Mesothelial cell of epicardium (in vitro differentiated cells): ENCODE data around the gene ROR2. TPM values are rescaled to one million over a fixed set of nuclear protein-coding genes. Genes with fewer than 3 reads are reported as not detected.

ENCODE experiments used
- DNase-seq, 2 experiments: peaks; one replicate each; pipeline ENCODE4 v3.0.0; 2021; ENCODE audit warnings: low spot score in 2 of 2; ENCODE audit not compliant: unreplicated experiment in 2 of 2
- H3K27ac Mint-ChIP-seq: 2 replicates; pipeline ENCODE4 v1.8.0; 2021; ENCODE audit warnings: mixed read lengths
- H3K27me3 Mint-ChIP-seq: 2 replicates; pipeline ENCODE4 v1.8.0; 2021; ENCODE audit warnings: low read depth, mixed read lengths
- H3K36me3 Mint-ChIP-seq: 2 replicates; pipeline ENCODE4 v1.8.0; 2021; ENCODE audit warnings: mixed read lengths
- H3K4me1 Mint-ChIP-seq: 2 replicates; pipeline ENCODE4 v1.8.0; 2021; ENCODE audit warnings: mixed read lengths
- H3K4me3 Mint-ChIP-seq: 2 replicates; pipeline ENCODE4 v1.8.0; 2021; ENCODE audit warnings: mild to moderate bottlenecking, moderate library complexity, mixed read lengths
- H3K9me3 Mint-ChIP-seq: 2 replicates; pipeline ENCODE4 v1.8.0; 2021; ENCODE audit warnings: mixed read lengths
- total RNA-seq: library from RNA; stranded (reverse); gene quantifications from 3 replicates; pipeline ENCODE4 v1.2.1, GENCODE V29; 2021
- TF ChIP-seq, protein P1 (sequence below): fragments of 200-600 bp; sonication (generic); IDR thresholded peaks from one replicate; pipeline ENCODE4 v1.5.0; 2021; ENCODE audit warnings: antibody characterized with exemption; ENCODE audit not compliant: unreplicated experiment

The ROR2 gene
- total RNA-seq, 1 donor from 2014 or later, result 41.0 TPM

DNA sequence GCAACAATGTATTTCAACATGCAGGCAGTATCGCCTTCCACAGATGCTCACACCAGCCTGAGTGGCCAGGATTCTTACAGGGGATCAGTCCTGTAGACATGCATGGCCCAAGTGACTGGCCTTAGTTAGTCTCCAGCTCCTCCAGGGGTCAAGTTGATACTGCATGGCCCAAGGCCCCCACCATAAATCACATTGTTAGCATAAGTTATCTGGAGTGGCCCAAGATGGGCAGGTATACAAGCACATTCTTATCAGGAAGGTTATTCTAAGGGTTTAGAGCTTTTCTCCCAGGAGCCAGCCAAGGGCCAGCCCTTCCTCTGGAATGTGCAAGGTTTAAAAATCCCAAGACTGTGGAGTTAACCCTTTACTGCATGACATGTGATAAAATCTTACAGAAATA is 295.5 kb downstream of the ROR2 start:
- TF ChIP-seq, protein P1, sequence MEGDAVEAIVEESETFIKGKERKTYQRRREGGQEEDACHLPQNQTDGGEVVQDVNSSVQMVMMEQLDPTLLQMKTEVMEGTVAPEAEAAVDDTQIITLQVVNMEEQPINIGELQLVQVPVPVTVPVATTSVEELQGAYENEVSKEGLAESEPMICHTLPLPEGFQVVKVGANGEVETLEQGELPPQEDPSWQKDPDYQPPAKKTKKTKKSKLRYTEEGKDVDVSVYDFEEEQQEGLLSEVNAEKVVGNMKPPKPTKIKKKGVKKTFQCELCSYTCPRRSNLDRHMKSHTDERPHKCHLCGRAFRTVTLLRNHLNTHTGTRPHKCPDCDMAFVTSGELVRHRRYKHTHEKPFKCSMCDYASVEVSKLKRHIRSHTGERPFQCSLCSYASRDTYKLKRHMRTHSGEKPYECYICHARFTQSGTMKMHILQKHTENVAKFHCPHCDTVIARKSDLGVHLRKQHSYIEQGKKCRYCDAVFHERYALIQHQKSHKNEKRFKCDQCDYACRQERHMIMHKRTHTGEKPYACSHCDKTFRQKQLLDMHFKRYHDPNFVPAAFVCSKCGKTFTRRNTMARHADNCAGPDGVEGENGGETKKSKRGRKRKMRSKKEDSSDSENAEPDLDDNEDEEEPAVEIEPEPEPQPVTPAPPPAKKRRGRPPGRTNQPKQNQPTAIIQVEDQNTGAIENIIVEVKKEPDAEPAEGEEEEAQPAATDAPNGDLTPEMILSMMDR, result no peak
- Mint-ChIP-seq H3K36me3 (no peaks in the 10 kb centered on the region), H3K9me3 (no peaks in the 10 kb centered on the region), H3K4me1 (peaks cover 12% of the 10 kb centered on the region), H3K27me3 (no peaks in the 10 kb centered on the region), H3K4me3 (no peak overlapping the region), H3K27ac (no peak overlapping the region)
- no peak for DNase-seq

DNA sequence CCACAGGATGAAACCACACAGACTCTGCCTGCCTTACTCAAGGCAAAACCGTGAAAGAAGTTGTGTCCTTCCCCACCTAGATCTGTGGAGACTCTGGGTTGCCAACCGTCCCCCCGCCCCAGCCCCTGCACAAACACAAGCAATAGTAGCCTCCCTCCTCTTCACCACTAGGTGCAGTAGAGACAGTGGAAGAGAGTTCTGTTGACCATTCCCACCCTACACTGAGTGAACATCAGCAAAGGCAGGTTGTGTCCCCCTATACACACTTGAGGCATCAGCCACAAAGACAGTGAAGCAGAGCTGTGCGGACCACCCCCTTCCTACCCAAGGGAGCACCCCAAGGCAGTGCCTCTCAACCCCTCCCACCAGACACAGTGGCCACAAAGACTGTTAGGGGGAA is 302.7 kb downstream of the ROR2 start:
- peaks cover 3% of the 10 kb centered on the region for H3K4me1 Mint-ChIP-seq

DNA sequence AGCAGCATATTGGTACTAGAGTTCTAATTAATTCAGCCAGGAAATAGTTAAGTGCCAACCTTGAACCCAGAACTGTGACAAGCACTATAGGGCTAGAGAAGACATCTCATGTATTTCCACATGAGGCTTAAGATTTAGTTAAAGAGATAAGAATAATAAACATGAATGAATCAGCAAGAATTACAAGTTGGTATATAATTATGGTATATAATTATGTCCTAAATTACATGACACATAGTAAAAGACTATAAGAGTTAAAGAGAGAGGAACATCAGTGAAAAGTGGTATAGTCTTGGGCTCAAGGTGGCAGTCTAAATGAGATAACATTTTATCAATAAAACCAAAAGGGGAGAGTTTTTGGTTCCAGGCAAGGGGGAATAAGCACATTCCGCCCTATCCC is 303.3 kb downstream of the ROR2 start:
- DNase-seq, result no peak
- no peak overlapping the region for H3K27ac Mint-ChIP-seq
- no peaks in the 10 kb centered on the region for H3K36me3 Mint-ChIP-seq
- TF ChIP-seq, protein P1, result no peak
- peaks cover 3% of the 10 kb centered on the region for H3K4me1 Mint-ChIP-seq
- H3K9me3 Mint-ChIP-seq, result peaks cover 2% of the 10 kb centered on the region
- H3K27me3 Mint-ChIP-seq, result peaks cover 2% of the 10 kb centered on the region
- no peak overlapping the region for H3K4me3 Mint-ChIP-seq

More for the DNA sequence above, 302.7 kb downstream of the ROR2 start:
- Mint-ChIP-seq H3K27ac (no peak overlapping the region), H3K36me3 (no peaks in the 10 kb centered on the region), H3K9me3 (no peaks in the 10 kb centered on the region), H3K27me3 (peaks cover 2% of the 10 kb centered on the region), H3K4me3 (no peak overlapping the region)
- no peak for DNase-seq
- TF ChIP-seq, protein P1, result no peak

DNA sequence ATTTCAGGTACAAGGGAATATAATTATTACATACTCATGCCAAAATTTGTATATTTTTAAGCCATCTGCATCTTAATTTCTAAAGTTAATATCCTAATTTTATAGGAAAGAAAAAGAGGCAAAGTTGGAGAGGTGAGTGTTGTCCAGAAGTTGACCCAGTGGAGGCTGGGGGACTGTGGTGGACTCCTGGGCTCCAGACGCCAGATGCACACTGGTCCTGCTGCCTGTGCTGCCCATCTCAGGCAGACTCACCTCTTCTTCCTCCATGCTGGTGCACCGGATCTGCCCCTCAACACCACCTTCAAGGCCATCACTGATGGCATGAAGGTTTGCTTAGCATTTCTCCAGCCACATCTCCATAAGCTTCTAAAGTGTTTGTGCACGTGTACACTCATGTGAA is 305.6 kb downstream of the ROR2 start:
- Mint-ChIP-seq H3K4me3 (no peak overlapping the region), H3K9me3 (peaks cover 20% of the 10 kb centered on the region), H3K4me1 (peaks cover 3% of the 10 kb centered on the region), H3K27ac (no peak overlapping the region), H3K36me3 (no peaks in the 10 kb centered on the region), H3K27me3 (peaks cover 2% of the 10 kb centered on the region)
- TF ChIP-seq, protein P1, result no peak
- no peak for DNase-seq

DNA sequence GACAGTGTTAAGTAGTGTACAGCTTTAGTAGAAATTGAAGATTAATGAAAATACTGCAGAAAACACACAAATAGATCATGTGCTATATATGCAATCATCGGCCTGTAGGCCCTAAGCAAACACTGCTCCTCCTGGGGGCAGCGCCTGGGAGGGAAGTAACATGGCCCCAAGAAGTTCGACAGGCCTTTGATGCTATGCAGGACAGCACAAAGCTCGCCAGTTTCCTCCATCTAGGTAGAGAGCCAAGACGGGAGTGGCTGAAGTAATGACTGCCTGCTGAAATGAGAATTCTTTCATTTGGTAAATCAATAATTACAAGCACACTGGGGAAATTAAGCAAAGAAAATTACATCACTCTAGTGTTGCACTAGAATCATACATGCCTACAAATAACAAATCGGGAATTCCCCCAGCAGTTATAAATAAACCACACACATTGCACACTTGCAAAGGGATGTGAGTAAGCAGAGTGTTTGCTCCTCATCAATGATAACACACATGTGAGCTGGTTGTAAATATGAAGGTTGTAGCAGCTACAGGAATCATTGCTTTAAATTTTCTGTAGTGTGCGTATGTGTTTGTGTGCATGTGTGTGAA is 306.4 kb downstream of the ROR2 start:
- no peak overlapping the region for H3K27ac Mint-ChIP-seq
- H3K4me3 Mint-ChIP-seq, result no peak overlapping the region
- H3K27me3 Mint-ChIP-seq, result peaks cover 2% of the 10 kb centered on the region
- H3K36me3 Mint-ChIP-seq, result no peaks in the 10 kb centered on the region
- TF ChIP-seq, protein P1, result no peak
- no peak for DNase-seq
- peaks cover 3% of the 10 kb centered on the region for H3K4me1 Mint-ChIP-seq
- peaks cover 21% of the 10 kb centered on the region for H3K9me3 Mint-ChIP-seq

DNA sequence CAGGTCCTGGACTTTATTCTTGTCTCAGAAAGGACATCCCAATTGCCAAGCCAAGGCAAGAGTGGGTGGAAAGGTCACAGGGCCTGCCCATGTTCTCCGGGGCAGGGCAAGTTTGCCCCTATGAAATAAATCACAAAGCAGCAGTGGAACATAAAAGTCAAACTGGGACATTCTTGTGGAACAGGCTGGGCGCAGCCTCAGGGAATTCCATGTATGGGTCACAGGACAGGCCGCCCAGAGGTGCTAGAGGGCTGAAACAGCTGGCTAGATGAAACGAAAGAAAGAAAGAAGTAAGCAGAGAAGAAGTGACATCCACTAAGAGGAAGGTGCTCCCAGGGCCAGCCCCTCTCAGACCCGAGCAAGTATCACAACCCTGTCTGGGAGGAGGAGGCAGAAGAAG is 307.3 kb downstream of the ROR2 start:
- TF ChIP-seq, protein P1, result no peak
- H3K36me3 Mint-ChIP-seq, result peaks cover 2% of the 10 kb centered on the region
- H3K27me3 Mint-ChIP-seq, result peaks cover 2% of the 10 kb centered on the region
- no peak overlapping the region for H3K4me3 Mint-ChIP-seq
- H3K9me3 Mint-ChIP-seq, result peaks cover 29% of the 10 kb centered on the region
- DNase-seq, result no peak
- H3K4me1 Mint-ChIP-seq, result peaks cover 3% of the 10 kb centered on the region
- H3K27ac Mint-ChIP-seq, result no peak overlapping the region
